Fibroblast of lung (primary cell): Measurements from ENCODE around the gene PCYT1A. TPM values are rescaled to one million over a fixed set of nuclear protein-coding genes. Genes with fewer than 3 reads are reported as not detected.
"Not testable (repeated sequence)": the region's sequence is repeated elsewhere in the genome, so short reads cannot be mapped to it uniquely, and the experiment has no call there.

ENCODE experiments used
- DNase-seq, 2 donors: peaks; one replicate each; pipeline versions ENCODE4 v3.0.0 to v3.0.0-alpha.2; 2010; ENCODE audit warnings: low read depth in 2 of 2
- H2AFZ ChIP-seq: 2 replicates; pipeline ENCODE4 v1.5.1; 2012; ENCODE audit warnings: low read length, control low read depth, inconsistent platforms
- H3K27ac ChIP-seq: 2 replicates; pipeline ENCODE4 v1.5.1; 2011; ENCODE audit warnings: low read length, control low read depth; ENCODE audit not compliant: insufficient read depth
- H3K27me3 ChIP-seq: 2 replicates; pipeline ENCODE4 v1.5.1; 2011; ENCODE audit warnings: mild to moderate bottlenecking, low read length; ENCODE audit not compliant: control insufficient read depth, insufficient read depth
- H3K36me3 ChIP-seq: 2 replicates; pipeline ENCODE4 v1.5.1; 2011; ENCODE audit warnings: low read length; ENCODE audit not compliant: control insufficient read depth, insufficient read depth
- H3K4me1 ChIP-seq: 2 replicates; pipeline ENCODE4 v1.5.1; 2011; ENCODE audit warnings: low read length; ENCODE audit not compliant: control insufficient read depth, insufficient read depth; ENCODE audit errors: extremely low read depth
- H3K4me2 ChIP-seq: 2 replicates; pipeline ENCODE4 v1.5.1; 2011; ENCODE audit warnings: low read length, control low read depth; ENCODE audit not compliant: insufficient read depth; ENCODE audit errors: extremely low read depth
- H3K4me3 ChIP-seq, 4 experiments: fragments of 200-600 bp in 1 of 4; sonication (generic) in 1 of 4; replicated peaks in 1 of 4; 2 replicates each; pipeline ENCODE4 v1.5.1; 2011 to 2016; ENCODE audit warnings: low read length in 4 of 4, low read depth in 3 of 4, mild to moderate bottlenecking in 3 of 4, control low read depth in 2 of 4, inconsistent platforms in 1 of 4, mixed read lengths in 1 of 4; ENCODE audit not compliant: insufficient read depth in 1 of 4; ENCODE audit errors: control extremely low read depth in 1 of 4
- H3K79me2 ChIP-seq: 2 replicates; pipeline ENCODE4 v1.5.1; 2012; ENCODE audit warnings: mild to moderate bottlenecking, low read length, inconsistent platforms; ENCODE audit not compliant: control insufficient read depth, insufficient read depth
- H3K9ac ChIP-seq: 2 replicates; pipeline ENCODE4 v1.5.1; 2011; ENCODE audit warnings: mild to moderate bottlenecking, low read length, control low read depth; ENCODE audit not compliant: insufficient read depth
- H3K9me3 ChIP-seq: 2 replicates; pipeline ENCODE4 v1.5.1; 2012; ENCODE audit warnings: low read depth, low read length; ENCODE audit not compliant: control insufficient read depth, insufficient read depth
- H4K20me1 ChIP-seq: 2 replicates; pipeline ENCODE4 v1.5.1; 2011; ENCODE audit warnings: low read length; ENCODE audit not compliant: control insufficient read depth, insufficient read depth; ENCODE audit errors: extremely low read depth
- CTCF ChIP-seq, 2 donors: IDR thresholded peaks in 1 of 2; conservative IDR thresholded peaks in 1 of 2; 1 replicate in 1 of 2; 2 replicates in 1 of 2; pipeline ENCODE4 v1.5.1; 2011 to 2012; ENCODE audit warnings: low read length in 2 of 2, control low read depth in 1 of 2, inconsistent platforms in 1 of 2, low read depth in 1 of 2, mild to moderate bottlenecking in 1 of 2
- EZH2 ChIP-seq: IDR thresholded peaks from 2 replicates; pipeline ENCODE4 v1.5.1; 2012; ENCODE audit warnings: low read length, control low read depth, mild to moderate bottlenecking; ENCODE audit errors: missing control alignments
- polyA plus RNA-seq, 2 donors: library from polyadenylated mRNA; depleted of rRNA in 1 of 2; stranded (reverse) in 1 of 2; unstranded in 1 of 2; fragments of >200 nt; gene quantifications; 2 replicates each; pipeline ENCODE4 v1.2.1, GENCODE V29; 2011 to 2012; ENCODE audit warnings: missing spikeins in 1 of 2
- total RNA-seq: library from RNA; depleted of rRNA; stranded (reverse); fragments of >200 nt; gene quantifications from 2 replicates; pipeline ENCODE4 v1.2.1, GENCODE V29; 2014

The PCYT1A gene
- total and polyA plus RNA-seq, 2 donors (not counting 1 experiment from before 2014, with no cell fraction given) = 68.9 to 73.8 TPM

GRCh38 chr3:196246612-196247308, 40.8 kb downstream of the PCYT1A start:
- no peaks in the 10 kb centered on the region for H3K4me1 ChIP-seq
- H3K36me3 ChIP-seq = peaks cover 11% of the 10 kb centered on the region
- no peak overlapping the region for H3K9ac ChIP-seq
- DNase-seq = peak; percentile 21 to 86
- no peak for TF ChIP-seq CTCF (conservative IDR thresholded peaks at IDR 0.05 in 1 of 2, IDR thresholded peaks at IDR 0.05 in 1 of 2; ENCODE audit: low read depth in 1 of 2, low read length in 2 of 2)
- no peak for TF ChIP-seq EZH2
- H2AFZ ChIP-seq = no peak overlapping the region
- no peak overlapping the region for H3K27ac ChIP-seq
- H3K9me3 ChIP-seq = no peaks in the 10 kb centered on the region
- no peaks in the 10 kb centered on the region for H3K27me3 ChIP-seq
- no peaks in the 10 kb centered on the region for H4K20me1 ChIP-seq
- H3K4me3 ChIP-seq = no peak overlapping the region
- no peak overlapping the region for H3K4me2 ChIP-seq
- peaks cover 4% of the 10 kb centered on the region for H3K79me2 ChIP-seq

- not testable (repeated sequence) for H3K27ac ChIP-seq, H2AFZ ChIP-seq, DNase-seq, H3K9ac ChIP-seq, H3K9me3 ChIP-seq, H4K20me1 ChIP-seq, H3K4me3 ChIP-seq, H3K79me2 ChIP-seq, H3K4me2 ChIP-seq, H3K27me3 ChIP-seq, H3K4me1 ChIP-seq
- peaks cover 13% of the 10 kb centered on the region for H3K36me3 ChIP-seq
These were observed 43.4 kb downstream of the PCYT1A start for GRCh38 chr3:196244166-196244565.

DNA sequence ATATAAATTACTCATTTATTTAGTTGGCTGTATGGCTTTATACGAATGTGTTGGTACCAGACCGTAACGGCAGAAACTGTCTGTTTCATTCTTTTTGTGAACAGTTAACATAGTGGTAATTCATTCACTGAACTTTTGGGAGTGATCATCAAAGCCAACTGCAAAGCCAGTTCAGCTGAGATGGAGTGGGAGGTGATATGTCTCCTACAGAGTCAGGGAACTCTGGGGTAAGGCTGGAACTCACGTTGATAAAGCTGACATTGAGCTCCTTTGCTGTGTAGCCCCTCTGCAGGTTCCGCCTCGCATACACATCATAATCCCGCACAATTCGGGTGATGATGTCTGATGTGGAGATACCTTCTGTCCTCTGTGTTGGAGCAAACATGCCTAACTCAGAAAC, 45.8 kb downstream of the PCYT1A start:
- H2AFZ ChIP-seq = no peak overlapping the region
- H3K9me3 ChIP-seq = no peaks in the 10 kb centered on the region
- H3K27me3 ChIP-seq = no peaks in the 10 kb centered on the region
- no peaks in the 10 kb centered on the region for H3K4me1 ChIP-seq
- TF ChIP-seq CTCF (conservative IDR thresholded peaks at IDR 0.05 in 1 of 2, IDR thresholded peaks at IDR 0.05 in 1 of 2; ENCODE audit: low read depth in 1 of 2, low read length in 2 of 2) (no peak), EZH2 (no peak)
- peaks cover 13% of the 10 kb centered on the region for H3K36me3 ChIP-seq
- no peaks in the 10 kb centered on the region for H4K20me1 ChIP-seq
- H3K4me3 ChIP-seq = no peak overlapping the region
- no peak overlapping the region for H3K27ac ChIP-seq
- no peak for DNase-seq
- no peaks in the 10 kb centered on the region for H3K79me2 ChIP-seq
- H3K9ac ChIP-seq = no peak overlapping the region
- H3K4me2 ChIP-seq = no peak overlapping the region
